GM18519 (cell line): ENCODE data around the gene ALG9.
"Not testable (repeated sequence)": the region's sequence is repeated elsewhere in the genome, so short reads cannot be mapped to it uniquely, and the experiment has no call there.

ENCODE experiments used
- ATAC-seq: cut with Tn5 transposase; IDR thresholded peaks from one replicate; pipeline ENCODE4 v1.9.1; 2021; ENCODE audit warnings: mild to moderate bottlenecking, moderate library complexity; ENCODE audit not compliant: unreplicated experiment, low FRiP score

Gene ALG9

DNA sequence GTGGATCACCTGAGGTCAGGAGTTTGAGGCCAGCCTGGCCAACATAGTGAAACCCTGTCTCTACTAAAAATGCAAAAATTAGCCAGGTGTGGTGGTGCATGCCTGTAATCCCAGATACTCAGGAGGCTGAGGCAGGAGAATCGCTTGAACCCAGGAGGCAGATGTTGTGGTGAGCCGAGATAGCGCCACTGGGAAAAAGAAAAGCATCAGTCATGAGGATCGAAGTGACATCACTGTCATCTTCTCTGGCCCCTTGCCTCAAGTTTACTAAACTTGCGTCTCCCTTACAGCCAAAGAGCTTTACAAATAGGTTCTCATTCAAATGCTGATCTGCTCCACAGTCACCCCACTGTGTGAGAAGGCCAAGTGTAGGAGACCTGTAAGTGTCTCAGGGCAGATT lies 100.2 kb downstream of the ALG9 start:
- ATAC-seq: not testable (repeated sequence)

DNA sequence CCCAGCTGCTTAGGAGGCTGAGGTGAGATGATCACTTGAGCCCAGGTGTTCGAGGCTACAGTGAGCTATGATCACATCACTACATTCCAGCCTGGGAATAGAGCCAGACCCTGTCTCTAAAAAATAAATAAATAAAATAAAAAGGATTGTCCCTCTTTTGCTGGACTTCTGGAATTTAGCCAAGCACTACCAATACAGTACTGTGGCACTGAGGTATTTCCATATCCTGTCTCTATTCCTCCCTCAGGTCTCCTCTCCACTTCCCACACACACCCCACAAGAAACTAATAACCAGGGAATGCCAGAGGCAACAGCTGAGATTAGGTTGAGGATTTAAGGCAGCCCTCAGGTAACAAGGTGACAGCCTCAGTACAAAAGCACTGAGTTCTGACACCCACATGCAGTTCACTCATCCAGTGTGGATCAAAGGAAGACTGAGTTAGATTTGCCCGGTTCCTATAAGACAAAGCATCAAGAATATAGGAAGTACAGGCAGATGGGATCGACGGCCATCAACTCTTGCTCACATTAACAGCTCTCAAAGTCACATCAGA lies 100.7 kb downstream of the ALG9 start:
- ATAC-seq: no peak

DNA sequence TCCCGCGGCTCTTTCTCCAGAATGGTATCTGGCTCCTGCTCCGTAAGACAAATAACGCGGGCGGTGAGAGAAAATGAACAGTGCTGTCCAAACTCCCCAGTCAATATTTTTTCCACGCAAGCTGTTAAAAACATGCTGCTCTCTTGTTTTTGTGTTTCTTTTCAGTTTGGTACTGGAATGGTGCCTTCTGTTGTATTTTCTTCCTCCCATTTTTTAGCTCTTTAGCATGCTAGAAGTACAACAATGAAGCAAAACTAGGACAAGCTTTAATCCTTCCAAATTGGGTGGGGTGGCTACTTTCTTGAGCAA lies 104.6 kb downstream of the ALG9 start:
- no peak for ATAC-seq

DNA sequence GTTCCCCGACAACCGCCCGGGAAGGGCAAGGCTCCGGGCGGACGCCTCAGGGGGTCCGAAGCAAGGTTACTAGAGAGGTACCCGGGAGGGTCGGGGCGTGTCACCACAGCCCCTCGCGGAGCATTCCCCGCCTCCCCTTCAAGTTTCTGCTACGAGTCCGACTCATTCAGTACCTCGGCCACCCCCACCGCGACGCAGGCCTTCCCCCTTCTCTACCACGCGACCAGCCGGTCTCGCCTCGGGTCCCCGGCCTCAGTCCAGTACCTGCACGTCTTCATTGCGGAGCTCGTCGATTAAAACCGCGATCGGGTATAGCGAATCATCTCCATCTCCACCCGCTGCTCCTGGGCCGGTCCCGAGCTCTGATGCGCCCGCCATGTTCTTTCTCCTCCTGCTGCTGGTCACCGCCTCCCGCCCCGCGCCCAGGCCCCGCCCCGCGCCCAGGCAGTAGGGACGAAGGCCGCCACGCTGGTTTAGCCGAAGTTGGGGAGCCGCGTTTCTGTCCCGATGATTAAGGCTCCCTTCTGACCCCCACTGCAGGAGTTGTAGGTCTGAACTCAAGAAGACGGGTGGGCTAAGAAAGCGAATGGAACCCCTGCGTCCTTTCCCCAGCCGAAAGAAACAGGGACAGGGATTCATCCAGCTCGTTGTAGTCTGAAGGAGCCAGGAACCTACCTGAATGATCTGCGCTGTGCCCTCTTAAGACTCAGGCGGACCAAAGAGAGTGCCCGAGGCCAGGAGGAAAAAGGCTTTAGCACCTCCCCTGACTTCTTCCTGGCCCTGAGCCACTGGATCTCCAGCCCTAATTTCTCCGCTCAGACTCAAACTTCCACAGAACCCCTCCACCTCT lies 105.2 kb downstream of the ALG9 start, which contains the start of gene PPP2R1B:
TSS of gene PPP2R1B (minus strand) at position 406 of the 850 bp plus-strand sequence. CDS start at position 378, 28 bp downstream.
- ATAC-seq: peak; percentile 55

DNA sequence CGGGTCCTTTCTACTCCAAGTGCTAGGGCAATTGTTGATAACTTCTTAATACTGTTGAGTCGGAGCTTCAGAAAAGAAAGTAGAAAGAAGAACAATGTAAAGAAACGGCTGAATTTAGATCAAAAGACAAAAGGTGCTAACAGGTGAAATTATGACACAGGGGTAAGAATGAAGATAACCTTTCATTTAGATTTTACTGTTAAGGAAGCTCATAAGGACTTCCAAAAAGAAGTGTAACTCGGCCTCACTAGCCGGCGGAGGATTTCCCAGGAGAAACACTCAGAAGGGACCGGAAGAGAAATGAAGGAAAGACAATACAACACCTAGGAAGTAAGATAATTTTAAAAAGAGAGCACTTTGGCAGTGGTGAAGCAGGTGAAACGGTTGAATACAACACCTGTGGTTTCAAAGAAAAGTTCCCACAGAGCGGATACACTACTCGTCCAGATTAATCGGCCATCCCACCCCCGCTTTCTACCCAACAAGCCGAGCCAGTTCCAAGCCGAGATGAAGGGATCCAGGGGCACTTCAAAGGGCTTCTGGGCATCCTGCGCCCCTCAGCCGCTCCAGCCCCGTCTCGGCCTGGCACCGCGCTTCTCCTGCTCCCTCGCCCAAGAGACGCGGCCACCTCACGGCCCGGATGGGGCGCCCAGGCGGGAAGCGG lies 105.9 kb downstream of the ALG9 start:
- peak; percentile 26 for ATAC-seq

DNA sequence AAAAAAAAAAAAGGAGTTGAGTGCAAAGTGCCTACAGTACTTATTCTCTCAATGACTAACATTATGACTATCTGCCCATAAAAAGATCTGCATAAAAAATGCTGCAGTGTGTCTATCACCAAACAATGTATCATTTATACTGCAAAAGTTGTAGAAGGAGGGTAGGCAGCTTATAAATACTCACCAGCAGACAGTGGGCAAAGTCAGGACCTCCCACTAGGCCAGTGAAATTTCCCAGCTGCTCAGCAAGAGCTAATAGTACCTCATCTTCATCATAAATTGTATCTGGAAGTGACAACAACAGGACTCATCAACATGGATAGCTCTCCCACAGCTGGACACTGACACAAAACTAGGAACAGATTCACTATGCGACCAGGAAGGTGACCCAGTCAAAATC lies 106.8 kb downstream of the ALG9 start:
- no peak for ATAC-seq

DNA sequence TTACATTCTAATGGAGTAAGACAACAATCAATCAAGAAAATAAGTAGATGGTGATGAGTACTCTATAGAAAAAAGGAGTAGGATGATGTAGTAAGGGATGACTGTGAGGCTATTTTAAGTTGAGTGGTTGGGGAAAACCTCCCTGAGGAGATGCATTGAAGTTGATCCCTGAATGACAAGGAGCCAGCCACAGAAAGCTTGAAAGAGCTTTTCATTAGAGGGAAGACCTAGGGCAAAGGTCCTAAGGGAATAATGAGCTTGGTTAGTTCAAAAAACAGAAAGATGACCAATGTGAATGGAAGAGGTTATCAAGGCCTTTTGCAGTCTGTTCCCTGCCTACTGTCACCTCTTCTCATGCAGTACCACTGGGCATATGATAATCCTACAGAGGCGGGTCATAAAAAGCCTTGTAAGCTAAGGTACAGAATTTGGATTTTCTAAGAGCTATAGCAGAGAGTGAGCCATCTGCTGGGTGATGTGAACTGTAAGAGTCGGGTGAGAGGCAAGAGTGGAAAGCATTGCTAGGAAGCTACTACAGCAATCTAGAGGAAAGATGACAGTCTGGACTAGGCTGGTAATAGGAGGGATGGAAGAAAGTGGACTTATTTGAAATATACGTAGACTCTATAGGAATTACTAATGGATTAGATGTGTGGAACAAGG lies 108.3 kb downstream of the ALG9 start:
- ATAC-seq: no peak

DNA sequence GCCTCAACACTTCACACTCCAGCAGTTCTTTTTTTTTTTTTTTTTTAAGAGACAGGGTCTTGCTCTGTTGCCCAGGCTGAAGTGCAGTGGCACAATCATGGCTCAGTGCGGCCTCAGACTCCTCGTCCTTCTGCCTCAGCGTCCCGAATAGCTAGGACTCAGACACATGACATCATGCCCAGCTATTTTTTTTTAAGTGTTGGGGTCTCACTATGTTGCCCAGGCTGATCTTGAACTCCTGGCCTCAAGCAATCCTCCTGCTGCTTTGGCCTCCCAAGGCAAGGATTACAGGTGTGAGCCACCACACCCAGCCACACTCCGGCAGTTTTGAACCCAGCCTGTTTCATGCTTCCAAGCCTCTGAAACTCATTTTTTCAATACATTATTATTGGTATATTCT lies 108.9 kb downstream of the ALG9 start:
- ATAC-seq: no peak

DNA sequence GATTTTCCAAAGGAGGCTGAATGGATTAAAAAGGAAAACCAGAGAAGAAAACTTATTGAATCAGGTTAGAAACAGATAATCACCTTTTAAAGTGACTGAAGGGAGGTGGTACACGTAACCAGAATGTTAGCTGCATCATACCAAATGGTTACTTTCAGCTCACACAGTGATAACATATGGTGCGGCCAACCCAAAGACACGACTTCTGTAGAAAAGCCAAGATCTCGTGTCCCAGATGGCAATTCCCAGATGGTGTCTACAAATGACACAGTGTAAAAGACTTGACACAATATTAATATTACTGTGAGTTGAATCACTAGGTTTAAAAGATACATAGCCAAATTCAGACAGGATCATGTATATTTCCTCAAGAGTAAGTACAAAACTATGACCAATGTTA lies 110.3 kb downstream of the ALG9 start:
- ATAC-seq: no peak

DNA sequence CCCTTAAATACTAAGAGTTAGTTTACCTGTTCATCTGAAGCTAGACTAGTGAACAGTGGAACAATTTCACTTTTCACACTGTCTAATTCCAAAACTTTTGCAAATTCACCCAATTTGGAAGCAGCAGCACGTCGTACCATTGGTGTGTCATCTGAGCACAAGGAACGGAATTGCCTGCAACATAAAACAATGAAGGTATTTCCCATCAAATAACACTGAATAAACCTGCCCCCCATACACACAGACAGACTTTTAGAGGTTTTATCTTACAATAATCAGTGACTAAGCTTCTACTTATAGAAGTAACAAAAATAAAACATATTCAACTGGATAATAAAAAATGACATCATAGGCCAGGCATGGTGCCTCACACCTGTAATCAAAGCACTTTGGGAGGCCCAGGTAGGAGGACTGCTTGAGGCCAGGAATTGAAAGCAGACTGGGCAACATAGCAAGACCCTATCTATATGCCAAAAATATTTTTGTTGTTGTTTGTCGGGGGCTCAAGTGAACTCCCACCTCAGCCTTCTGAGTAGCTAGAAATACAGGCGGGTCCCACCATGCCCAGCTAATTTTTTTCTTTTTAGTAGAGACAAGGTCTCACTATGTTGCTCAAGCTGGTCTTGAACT lies 111.5 kb downstream of the ALG9 start:
- no peak for ATAC-seq

DNA sequence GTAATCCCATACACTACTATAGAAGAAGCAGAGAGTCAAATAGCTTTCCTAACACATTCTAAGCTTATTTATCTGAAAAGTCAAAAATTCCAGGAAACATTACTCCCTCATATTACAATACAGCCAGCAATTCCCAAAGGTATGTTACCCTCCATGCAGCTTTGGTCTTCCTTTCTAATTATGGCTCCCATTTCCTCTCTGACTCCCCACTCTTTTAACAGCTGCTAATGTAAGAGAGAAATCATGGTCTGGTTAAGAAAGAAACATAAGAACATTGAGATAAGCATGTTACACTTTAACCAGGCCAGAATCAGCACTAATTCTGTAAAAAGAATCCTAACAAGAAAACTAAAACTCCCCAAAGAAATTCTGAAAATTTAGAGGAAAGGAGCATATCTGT lies 112.0 kb downstream of the ALG9 start:
- ATAC-seq: no peak

DNA sequence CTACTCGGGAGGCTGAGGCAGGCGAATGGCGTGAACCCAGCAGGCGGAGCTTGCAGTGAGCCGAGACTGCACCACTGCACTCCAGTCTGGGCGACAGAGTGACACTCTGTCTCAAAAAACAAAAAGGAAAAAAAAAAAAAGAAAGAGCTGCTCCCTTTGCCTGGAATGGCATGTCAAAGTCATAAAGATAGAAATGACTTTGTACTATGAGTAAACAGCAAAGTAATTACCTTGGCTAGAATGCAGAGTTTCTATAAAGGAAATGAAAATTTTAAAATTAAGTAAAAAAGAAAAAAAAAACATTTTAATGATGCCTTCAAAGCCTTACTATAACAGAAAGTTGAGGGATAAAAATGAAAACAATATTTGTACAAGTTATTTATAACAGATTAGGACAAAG lies 115.3 kb downstream of the ALG9 start:
- ATAC-seq: no peak

DNA sequence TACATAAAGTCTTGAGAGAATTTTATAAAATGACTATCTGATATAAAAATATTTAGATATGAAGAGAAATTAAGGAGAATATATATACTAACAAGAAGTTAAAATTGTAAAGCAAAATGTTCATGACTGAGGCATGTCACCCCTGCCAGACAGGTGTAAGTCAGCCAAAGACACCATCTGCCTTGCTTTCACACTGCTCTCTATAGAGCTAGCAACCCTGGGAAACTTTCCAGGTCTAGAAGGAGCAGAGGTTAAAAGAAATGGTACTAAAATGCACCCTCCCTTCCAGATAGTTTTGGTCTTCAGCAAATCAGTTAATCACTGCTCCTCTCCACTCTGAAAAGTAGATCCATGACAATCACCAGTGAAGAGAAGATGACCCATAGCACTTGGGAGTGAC lies 121.7 kb downstream of the ALG9 start:
- no peak for ATAC-seq

DNA sequence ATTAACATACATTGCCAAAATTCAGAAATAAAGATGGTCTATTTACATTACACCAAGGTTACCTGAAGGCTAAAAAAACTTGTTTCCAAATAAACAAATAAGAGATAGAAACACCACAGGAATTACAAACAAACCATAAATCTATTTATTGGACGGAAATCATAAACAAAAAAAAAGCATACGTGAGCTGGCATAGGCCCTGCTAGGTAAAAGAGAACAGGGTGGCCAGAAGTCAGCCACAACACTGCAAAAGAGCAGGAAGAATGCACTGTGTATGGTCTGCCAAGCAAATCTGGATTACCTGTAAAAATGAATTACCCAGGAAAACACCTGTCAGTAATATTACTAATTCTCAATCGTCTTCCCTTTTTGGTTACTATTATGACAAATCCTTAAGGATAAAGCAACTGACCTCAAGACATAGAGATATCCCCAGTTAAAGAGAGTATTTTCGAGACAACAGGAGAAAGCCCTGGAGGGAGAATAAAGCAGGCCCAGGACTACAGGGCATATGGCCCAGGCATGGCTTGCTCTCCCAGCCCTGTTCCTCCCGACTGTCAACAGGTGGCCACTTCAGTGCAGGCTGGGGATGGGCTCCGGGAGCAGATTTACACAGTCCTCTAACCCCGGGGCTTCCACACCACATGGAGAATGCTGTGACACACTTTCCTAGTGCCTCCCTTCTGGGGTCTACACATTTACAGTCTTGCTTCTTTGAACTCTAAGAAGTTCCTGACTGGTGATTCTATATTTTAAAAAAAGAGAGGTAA lies 123.2 kb downstream of the ALG9 start:
- ATAC-seq: no peak

DNA sequence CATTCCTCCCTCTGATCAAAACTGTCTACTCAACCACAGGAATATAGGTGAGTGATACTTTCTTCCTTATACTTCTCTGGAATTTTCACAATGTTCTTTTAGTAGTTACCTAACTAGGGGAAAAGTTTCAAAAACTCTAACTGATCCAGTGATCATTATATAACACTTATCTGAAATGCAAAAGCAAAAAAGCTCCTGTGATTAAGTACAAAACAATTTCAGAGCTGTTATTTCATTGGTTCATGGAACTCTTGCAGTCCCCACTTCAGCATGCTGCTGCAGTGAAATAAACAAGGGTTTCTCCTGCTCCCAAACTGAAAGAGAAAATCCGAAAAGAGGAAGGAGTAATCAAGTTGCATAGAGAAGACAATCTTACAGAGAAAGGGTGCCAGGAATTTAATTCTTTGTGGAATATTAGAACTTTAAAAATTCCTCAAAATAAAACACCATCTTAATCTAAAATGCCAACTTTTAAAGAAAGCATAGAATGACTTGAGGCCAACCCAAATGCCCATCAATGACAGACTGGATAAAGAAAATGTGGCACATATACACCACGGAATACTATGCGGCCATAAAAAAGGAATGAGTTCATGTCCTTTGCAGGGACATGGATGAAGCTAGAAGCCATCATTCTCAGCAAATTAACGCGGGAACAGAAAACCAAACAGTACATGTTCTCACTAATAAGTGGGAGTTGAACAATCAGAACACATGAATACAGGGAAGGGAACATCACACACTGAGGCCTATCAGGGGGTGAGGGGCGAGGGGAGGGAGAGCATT lies 125.5 kb downstream of the ALG9 start:
- ATAC-seq: no peak

DNA sequence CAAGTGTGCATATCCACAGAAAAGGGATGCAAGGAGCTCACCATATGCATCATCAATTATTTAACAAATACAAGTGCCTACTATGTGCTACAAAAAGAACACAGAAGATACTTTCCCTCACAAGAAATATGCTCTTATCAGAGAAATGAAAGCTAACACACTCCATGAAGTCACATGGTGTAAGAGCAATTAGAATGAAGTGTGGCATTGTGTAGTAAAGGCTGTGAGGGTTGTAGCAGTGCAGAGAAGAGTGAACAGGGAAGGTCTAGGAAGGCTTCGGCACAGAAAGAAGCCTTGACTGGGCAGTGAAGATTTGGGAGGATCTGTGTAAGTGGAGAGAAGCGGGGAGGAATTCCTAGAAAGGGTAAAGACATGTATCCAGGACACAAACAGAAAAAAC lies 127.7 kb downstream of the ALG9 start:
- no peak for ATAC-seq

DNA sequence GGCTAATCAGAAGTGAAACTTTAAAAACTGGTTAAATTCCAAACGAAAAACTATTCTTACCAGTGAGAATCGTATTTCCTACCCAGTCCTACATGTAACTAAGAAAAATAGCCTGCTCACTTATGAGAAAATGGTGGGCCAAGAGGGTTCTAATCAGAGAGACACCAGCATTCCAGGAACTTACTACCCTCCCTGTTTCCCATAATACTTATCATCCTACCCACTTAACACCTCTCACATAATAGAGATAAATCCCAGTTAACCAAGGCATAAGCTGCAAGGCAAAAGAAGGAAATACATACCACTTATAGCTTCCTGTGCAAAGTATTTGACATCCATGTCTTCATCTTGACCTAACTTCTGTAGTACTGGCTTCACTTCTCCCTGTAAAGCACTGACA lies 129.6 kb downstream of the ALG9 start:
- no peak for ATAC-seq

DNA sequence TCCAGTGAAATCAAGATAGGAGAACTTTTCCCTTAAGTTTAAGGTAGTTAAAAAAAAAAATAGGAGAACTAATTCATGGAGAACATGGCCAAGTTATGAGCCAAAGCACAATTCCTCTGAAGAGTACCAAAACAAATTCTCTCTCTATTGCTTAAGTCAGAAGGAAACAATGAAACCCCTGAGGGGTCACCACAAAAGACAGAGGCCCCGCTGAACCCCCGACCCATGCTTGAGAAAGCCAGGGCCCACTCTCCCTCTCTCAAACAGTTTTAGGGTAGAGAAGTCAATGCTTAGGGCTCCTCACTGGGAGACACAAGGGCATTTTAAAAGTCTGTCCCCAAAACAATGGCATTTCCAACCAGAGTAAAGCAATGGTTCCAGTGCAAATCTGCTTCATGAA lies 132.1 kb downstream of the ALG9 start:
- ATAC-seq: no peak

DNA sequence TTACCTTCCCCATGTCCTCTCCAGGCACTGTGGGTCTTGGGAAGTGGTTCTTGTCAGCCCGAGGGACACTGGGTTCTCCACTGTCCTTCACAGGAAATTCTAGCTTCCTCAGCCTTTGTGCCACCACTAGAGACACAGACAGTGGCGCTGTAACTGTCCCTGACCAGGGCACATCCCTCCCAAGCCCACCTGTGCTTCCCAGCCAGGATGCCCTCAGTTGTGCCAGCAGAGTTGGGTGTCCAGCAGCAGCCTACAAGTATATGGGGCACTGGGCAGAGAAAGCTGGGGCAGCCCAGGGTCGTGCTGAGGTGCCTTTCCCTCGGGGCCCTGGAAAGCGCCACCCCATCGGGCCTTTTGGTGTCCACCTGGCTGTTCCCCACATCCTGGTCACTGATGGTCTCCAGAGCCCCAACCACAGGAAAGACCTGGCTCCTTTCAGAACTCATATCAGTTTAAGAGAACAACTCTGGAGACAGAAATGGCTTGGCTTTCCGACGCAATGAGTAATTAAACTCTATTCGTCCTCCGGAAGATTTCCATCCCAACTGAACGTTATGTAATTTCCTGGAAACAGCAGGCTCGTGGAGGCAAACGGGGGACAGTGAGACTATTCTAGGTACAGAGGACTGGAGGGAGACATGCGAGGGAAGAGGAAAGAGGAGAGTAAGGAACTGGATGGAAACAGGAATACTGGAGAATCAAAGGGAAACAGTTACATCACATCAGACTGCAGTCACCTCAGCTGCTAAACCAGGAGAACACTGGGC lies 133.8 kb downstream of the ALG9 start:
- ATAC-seq: no peak
